ENCODE data around the gene HMG20A. TPM values are rescaled to one million over a fixed set of nuclear protein-coding genes. Genes with fewer than 3 reads are reported as not detected.

The HMG20A gene
- total RNA-seq, 1 experiment from 2014 or later = 60.2 TPM

DNA sequence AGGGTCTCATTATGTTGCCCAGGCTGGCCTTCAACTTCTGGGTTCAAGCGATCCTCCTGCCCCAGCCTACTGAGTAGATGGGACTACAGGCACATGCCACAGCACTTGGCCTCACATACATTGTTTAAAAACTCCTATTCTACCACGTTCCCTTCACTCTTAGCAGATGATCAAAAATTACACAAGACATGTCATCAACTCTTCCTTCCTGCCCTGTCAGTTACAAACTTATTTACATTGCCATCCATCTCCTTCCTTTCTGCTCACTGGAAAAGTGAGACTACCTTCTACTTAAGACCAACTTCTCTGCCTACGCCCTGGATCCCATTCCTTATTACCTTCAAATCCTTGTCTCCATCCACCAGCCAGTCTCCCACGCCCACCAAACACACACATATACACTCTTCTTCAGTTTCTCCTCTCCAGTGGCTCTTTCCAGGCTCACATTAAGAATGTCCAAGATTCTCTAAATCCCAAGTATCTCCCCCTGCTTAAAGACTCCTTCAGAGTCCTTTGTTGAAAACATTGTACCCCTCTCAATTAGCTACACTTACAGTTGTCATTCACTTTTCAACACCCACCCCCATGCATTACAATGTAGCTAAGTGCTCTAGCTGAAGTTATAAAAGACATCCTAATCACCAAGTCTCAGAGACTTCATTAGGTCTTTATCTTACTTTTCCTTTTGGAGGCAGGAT is 5.1 kb upstream of the HMG20A start:
- no peaks in the 10 kb centered on the region for H3K9me3 ChIP-seq (ENCODE audit: control insufficient read depth, low read depth, low read length)
- no peak overlapping the region for H3K4me2 ChIP-seq (ENCODE audit: insufficient read depth, insufficient read length, low read length)
- no peaks in the 10 kb centered on the region for H4K20me1 ChIP-seq (ENCODE audit: control insufficient read depth, insufficient read depth, insufficient read length)
- no CpG with 5 or more reads among the region's 4 CpGs for WGBS (ENCODE audit: extremely low coverage, insufficient read length, low lambda C conversion rate)
- H2BK12ac ChIP-seq (ENCODE audit: insufficient read length, low read depth, low read length) = no peak overlapping the region
- Mint-ChIP-seq H3K27me3 (ENCODE audit: low read depth) (peaks cover 18% of the 10 kb centered on the region), H3K36me3 (ENCODE audit: insufficient read depth in 1 of 3, low read depth in 3 of 3) (0 out of 7 replicates have a peak, but pooled peaks cover 0 to 3% (median 0%) of the 10 kb centered on the region in 3 experiments), H3K4me3 (no peak overlapping the region), H3K4me1 (peaks cover 20 to 28% of the 10 kb centered on the region in 2 experiments), H3K27ac (no peak overlapping the region), H3K9me3 (peaks cover 0 to 3% of the 10 kb centered on the region in 2 experiments; a peak in 1 of 5 replicates)
- H3K79me2 ChIP-seq (ENCODE audit: insufficient read depth, low read length) = peaks cover 9% of the 10 kb centered on the region; the same call in 1 of the 2 replicates
- DNase-seq = no peak
- TF ChIP-seq, protein P1, sequence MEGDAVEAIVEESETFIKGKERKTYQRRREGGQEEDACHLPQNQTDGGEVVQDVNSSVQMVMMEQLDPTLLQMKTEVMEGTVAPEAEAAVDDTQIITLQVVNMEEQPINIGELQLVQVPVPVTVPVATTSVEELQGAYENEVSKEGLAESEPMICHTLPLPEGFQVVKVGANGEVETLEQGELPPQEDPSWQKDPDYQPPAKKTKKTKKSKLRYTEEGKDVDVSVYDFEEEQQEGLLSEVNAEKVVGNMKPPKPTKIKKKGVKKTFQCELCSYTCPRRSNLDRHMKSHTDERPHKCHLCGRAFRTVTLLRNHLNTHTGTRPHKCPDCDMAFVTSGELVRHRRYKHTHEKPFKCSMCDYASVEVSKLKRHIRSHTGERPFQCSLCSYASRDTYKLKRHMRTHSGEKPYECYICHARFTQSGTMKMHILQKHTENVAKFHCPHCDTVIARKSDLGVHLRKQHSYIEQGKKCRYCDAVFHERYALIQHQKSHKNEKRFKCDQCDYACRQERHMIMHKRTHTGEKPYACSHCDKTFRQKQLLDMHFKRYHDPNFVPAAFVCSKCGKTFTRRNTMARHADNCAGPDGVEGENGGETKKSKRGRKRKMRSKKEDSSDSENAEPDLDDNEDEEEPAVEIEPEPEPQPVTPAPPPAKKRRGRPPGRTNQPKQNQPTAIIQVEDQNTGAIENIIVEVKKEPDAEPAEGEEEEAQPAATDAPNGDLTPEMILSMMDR (conservative IDR thresholded peaks at IDR 0.05) = no peak
- H2AFZ ChIP-seq (ENCODE audit: low read length) = no peak overlapping the region
- peaks cover 12% of the 10 kb centered on the region; the same call in 1 of the 2 replicates for H3K4me1 ChIP-seq (ENCODE audit: insufficient read depth, low read length)
- H3K23me2 ChIP-seq (ENCODE audit: insufficient read length, low read depth, low read length, poor library complexity, severe bottlenecking) = peaks cover 5% of the 10 kb centered on the region
- no peak overlapping the region for H4K8ac ChIP-seq (replicated peaks; ENCODE audit: insufficient read length, low read depth, low read length)
- no peak overlapping the region for H3K27ac ChIP-seq (ENCODE audit: insufficient read length, low read depth, low read length)
- H3K23ac ChIP-seq (ENCODE audit: insufficient read length, low read depth, low read length) = no peak overlapping the region
- no peak overlapping the region for H4K91ac ChIP-seq (ENCODE audit: insufficient read length, low read depth, low read length)
- no peak overlapping the region for H2BK120ac ChIP-seq (ENCODE audit: low read depth, low read length, poor library complexity, severe bottlenecking)
- H2BK20ac ChIP-seq (ENCODE audit: low read depth, low read length, poor library complexity, severe bottlenecking) = no peak overlapping the region
- no peak overlapping the region for H2BK15ac ChIP-seq (ENCODE audit: low read depth, low read length)
- H4K5ac ChIP-seq (ENCODE audit: insufficient read length, low read depth, low read length) = no peak overlapping the region
- peaks cover 3% of the 10 kb centered on the region for H3K79me1 ChIP-seq (ENCODE audit: insufficient read depth, low read depth, low read length, poor library complexity, severe bottlenecking)
- no peak overlapping the region for H3K9ac ChIP-seq (ENCODE audit: extremely low read depth, insufficient read length, low read length)
- no peak overlapping the region for H3T11ph ChIP-seq (ENCODE audit: low read length)
- H3K18ac ChIP-seq (ENCODE audit: insufficient read length, low read depth, low read length) = no peak overlapping the region
- H2BK5ac ChIP-seq (ENCODE audit: insufficient read length, low read length) = no peak overlapping the region
- H3K27me3 ChIP-seq (ENCODE audit: insufficient read depth, low read length) = no peaks in the 10 kb centered on the region
- no peak overlapping the region for H3K14ac ChIP-seq (ENCODE audit: insufficient read depth, low read length)
- H3K4ac ChIP-seq (ENCODE audit: low read depth, low read length) = no peak overlapping the region
- H2AK5ac ChIP-seq (ENCODE audit: insufficient read length, low read length) = no peak overlapping the region
- no peak overlapping the region for H3K56ac ChIP-seq (ENCODE audit: insufficient read length, low read depth, low read length)

Data from H9 (cell line).